Measurements from ENCODE around the gene SLC13A3.

- TF ChIP-seq CTCF (IDR thresholded peaks at IDR 0.05): no peak
- no peak for TF ChIP-seq POLR2A (IDR thresholded peaks at IDR 0.05)
- TF ChIP-seq POLR2AphosphoS5 (IDR thresholded peaks at IDR 0.05): no peak
These were observed 21.4 kb upstream of the SLC13A3 start for GRCh38 chr20:46672543-46673148.

Data from suprapubic skin (tissue), 4 donors.